Activated gamma-delta T cell treated with Interleukin-2 at 50 U/mL for 16 hours (primary cell): ENCODE data around the gene AGPAT1.
"Not testable (repeated sequence)": the region's sequence is repeated elsewhere in the genome, so short reads cannot be mapped to it uniquely, and the experiment has no call there.

ENCODE experiments used
- DNase-seq: peaks from one replicate; pipeline ENCODE4 v3.0.0-alpha.2; 2020

The AGPAT1 gene

GRCh38 chr6:32198345-32198696 lies 22.4 kb upstream of the AGPAT1 start:
- no peak for DNase-seq

DNA sequence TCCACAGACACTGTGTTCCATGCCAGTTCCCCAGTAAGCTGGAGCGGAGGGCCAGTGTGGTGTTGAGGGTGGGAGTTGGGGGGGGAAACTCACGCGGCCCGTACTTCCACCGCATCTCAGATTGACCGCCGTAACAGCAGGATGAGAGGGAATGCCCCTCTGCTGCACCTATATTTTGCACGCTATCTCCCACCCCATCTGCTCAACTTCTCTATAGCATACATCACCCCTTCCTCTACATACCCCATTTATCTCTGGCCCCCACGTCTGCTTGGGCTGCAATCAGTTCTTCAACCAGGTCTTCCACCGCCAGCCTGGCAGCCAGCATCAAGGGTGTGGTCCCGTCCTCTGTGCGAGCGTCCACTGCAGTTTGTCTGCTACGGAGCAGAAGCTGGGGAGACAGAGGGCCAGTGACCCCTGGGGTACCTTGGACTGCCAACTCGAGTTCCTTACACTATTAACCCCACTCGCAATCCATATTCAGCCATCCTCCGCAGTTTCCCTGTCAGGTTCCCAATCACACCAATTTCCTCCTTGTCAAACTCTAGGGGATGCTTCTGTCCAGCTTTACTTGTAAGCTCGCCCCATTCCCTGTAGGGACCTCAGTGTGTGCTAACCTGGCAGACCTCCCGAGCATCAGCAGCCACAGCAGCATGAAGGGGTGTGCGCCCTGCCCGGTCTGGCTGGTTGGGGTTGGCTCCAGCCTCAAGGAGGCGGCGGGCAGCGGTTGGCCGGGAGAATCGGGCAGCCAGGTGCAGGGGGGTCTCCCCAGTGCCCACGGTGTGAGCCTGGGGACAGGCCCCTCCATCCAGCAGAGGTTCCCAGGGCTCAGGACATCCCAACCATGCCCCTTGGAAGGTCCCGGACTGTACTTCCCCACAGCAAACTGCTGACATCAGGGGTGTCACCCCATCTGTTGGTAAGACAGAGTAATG lies 21.1 kb upstream of the AGPAT1 start:
- DNase-seq, result no peak

DNA sequence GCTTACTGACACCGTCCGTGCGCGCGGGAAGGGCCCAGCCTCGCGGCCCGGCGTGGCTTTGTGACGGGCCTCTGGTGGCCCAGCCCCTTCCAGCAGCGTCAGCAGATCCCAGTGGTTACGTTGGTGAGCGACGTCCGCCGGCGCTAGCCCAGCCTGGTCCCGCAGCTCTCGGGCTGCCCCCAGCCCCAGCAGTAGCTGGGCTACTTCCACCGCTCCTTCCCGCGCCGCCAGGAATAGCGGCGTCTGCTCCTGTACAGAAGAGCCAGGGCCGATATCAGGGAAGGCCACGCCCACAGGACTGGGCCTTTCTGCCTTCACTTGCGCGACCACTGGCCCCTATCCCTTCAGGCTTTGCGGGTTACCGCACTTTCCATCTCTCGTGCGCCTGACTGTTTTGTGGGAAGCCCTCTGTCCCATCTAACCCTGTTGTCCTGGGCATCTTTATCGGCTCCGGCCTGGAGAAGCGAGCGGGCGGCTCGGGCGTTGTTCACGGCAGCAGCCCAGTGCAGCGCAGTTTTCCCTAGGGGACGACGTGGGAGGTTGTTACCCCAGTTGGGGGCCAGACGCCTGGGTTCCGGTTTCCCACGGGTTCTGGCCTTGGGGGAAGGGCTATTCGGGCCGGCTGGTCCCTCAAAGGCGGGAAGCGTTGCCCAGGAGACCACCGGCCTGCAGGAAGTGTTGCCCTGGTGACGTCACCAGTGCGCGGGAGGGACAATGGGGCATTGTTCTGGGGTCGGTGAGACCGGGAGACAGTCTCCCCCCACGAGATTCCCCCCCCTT lies 20.2 kb upstream of the AGPAT1 start:
- peak; percentile 55 for DNase-seq

GRCh38 chr6:32195652-32195901 lies 19.7 kb upstream of the AGPAT1 start:
- peak; percentile 100 for DNase-seq

- DNase-seq, result no peak
Observed at GRCh38 chr6:32194825-32195651, 19.2 kb upstream of the AGPAT1 start.

DNA sequence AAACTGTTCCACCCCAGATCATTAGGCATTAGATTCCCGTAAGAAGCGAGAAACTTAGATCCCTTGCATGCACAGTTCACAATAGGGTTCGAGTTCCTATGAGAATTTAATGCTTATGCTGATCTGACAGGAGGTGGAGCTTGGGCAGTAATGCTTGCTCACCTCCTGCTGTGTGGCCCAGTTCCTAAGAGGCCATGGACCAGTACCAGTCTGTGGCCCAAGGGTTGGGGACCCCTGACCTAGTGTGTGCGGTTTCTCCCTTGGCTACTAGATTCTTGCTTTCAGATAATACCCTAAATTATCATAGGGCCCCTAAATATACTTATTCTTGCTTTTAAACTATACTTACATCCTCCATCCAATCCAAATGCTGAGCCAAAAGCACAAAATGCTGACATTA lies 18.5 kb upstream of the AGPAT1 start:
- DNase-seq, result no peak

- DNase-seq, result not testable (repeated sequence)
Observed at GRCh38 chr6:32193096-32193495, 17.2 kb upstream of the AGPAT1 start.

DNA sequence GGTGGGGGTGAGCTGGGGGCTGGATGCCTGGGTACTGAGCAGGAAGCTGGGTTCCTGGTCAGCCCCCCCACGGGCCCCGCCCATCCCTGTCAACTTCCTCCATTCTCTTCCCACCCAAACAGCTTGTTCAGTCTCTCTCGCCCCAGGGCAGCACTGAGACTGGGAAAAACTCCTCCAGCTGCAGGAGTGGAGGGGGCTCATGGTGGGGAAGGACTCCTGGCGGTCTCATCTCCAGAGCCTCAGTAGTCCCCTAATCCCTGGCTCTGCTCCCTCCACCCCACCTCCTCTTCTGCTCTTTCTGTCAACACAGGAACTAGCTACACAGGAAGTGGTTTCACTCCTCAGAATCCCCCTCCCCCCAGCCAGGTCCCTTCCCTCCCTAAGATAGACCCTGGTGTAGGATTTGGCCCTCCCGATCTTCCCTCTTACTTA lies 16.7 kb upstream of the AGPAT1 start, which contains the start of gene GPSM3:
GPSM3 (minus strand) TSS at position 36 of the 432 bp plus-strand sequence. CDS start 130 bp downstream, outside the sequence.
- DNase-seq, result peak; percentile 63

DNA sequence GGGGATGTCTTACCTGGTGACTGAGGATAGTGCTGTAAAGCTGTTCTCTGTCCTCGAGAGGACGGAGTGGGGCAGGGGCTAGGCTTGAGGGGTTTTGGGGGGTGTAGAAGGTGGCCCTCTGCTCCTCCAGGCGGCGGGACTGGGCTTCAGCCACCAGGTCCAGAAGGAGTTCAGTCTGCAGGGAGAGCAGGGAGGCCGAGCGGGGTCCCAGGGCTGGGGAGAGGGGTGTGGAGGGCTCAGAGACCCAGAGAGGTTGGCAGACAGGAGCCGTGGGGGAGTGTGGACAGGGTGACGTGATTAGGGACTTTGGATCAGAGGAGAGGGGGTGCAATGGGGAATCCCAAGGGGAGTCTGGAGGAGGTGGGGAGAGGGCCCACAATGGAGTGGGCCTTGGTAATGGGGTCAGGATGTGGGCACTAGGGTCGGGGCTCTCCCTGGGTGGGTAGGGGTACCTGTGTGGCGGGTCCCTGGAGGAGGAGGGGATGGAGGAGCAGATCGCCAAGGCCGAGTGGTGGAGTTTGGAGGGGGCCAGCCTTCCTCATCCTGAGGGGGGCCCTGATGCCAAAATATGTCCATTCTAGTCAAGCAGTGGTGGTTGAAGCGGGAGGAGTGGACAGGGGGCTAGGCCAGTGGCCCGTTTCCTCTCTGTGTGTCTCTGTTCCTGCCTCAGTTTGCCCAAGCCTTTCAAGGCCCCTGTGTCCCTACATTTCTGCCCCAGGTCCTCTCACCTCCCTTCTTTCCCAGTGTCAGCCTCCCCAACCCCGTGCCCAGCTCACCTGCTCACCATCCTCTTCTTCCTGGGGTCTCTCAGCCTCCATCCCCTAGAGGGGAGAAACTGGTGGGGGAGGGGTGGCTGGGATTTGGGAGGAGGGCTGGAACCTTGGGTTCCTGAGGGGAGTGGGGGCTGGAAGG lies 16.1 kb upstream of the AGPAT1 start:
- no peak for DNase-seq

DNA sequence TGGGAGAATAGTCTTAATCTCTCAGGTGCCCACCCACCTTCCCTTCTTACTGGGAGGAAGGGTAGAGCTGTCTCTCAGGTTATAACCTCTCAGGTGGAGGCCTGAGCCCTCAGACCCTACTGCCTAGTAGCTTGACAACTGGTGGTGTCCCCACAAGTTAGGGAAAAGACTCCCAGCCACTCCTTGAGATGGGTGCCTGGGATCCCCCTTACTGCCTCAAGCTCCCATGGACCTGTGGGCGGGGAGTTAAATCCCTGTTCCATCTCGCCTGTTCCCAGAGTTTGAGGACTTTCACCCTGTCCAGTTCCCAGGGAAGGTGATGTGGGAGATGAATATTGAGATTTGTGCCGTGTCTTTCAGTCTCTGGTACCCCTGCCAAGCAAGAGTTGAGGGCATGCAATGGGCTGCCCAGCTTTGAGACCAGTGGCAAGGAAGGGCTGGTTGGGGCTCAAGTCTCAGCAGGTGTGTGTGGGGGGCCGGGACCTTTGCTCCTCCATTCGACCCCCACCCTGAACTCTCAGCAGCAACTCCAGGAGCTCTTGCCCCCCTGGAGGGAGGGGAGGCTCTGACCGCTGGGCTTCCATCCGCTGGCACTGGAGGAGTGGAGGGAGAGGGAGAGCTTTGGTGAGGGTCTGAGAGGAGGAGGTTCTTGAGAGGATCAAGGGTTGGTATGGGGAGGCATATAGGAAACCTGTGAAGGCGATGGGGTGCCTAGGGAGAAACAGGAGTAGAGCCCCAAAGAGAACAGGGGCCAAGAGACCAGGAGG lies 15.2 kb upstream of the AGPAT1 start:
- no peak for DNase-seq

DNA sequence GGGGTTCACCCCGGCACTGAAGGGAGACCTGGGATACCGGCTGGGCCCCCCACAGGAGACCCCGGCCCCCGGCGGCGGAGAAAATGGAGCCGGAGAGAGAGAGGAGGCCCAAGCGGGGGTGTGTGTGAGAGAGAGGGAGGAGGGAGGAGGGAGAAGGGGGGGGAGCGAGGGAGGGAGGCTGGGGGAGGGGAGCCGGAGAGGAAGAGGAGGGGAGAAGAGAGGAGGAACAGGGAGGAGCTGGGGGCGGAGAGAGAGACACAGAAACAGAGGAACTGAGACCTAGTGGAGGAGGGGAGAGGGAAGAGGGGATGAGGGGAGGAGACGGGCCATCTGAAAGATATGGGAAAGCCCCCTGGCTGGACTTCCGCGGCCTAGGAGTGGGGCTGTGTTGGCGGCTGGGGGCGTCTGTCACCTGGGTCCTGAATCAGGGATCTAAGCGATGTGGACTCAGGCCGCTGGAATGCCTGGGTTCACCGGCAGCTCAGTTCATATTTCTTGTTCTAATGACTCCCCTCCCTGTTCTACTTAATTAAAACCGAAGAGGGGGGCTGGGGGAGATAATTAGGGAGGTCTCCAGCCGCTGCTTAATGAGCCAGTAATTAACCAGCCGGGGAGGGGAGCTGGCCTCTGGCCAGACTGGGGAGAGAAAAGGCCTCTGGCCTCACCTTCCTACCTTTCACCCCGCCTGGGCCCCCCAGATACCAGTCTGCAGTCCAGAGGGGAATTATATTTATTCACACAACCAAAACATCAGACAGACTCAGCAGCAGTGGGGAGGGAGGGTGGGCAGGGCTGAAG lies 14.4 kb upstream of the AGPAT1 start, which contains the start of gene PBX2:
PBX2 (minus strand) TSS at position 149 of the 798 bp plus-strand sequence. CDS start 287 bp downstream, outside the sequence.
- DNase-seq, result peak; percentile 79

DNA sequence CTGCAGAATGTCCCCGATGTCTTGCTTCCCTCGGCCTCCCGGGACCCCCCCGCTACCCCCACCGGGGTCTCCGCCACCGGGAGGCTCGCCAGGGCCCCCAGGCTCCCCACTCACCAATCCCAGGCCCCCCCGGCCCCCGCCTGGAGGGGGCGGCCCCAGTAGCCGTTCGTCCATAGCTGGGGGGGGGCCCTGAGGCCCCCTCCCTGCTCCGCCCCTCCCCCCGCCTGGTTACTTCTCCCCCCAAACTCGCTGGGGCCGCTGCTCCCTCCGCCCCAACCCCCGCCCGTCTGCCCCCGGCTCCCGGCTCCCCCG lies 13.8 kb upstream of the AGPAT1 start:
- DNase-seq, result no peak

GRCh38 chr6:32189069-32189741 lies 13.3 kb upstream of the AGPAT1 start:
- no peak for DNase-seq

DNA sequence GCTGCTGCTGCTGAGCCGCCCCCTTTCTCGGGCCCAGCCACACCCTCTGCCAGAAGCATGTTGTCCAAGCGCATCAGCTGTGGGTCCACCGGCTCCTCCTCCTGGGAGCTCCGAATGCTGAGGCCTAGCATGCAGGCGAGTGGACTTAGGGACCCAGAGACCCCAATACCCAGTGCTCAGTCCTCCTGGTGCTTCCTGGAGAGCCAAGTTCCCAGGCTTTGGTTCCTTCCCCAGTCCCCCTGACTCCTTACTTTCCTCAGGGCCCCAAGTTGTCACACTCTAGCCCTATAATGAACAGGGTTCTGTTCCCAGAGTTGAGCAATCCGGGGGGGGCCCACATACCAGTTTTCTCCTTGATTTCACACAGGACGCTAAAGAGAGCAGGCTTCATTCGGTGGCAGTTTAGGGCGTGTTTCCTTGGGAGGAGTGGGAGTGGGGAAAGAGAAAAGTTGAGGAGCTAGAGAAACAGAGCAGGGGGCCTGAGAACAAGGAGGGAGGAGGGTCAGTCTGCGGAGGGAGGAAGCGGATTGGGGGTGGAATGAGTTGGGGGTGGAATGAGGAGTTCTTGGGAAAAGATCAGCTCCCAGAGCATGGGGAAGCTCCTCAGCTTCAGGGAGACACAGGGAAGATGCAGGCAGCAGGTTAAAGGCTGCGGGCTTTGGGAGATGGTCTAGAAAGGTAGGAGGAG lies 12.6 kb upstream of the AGPAT1 start:
- DNase-seq, result no peak

GRCh38 chr6:32187725-32188380 lies 12.0 kb upstream of the AGPAT1 start:
- DNase-seq, result not testable (repeated sequence)

GRCh38 chr6:32187009-32187709 lies 11.3 kb upstream of the AGPAT1 start:
- no peak for DNase-seq

DNA sequence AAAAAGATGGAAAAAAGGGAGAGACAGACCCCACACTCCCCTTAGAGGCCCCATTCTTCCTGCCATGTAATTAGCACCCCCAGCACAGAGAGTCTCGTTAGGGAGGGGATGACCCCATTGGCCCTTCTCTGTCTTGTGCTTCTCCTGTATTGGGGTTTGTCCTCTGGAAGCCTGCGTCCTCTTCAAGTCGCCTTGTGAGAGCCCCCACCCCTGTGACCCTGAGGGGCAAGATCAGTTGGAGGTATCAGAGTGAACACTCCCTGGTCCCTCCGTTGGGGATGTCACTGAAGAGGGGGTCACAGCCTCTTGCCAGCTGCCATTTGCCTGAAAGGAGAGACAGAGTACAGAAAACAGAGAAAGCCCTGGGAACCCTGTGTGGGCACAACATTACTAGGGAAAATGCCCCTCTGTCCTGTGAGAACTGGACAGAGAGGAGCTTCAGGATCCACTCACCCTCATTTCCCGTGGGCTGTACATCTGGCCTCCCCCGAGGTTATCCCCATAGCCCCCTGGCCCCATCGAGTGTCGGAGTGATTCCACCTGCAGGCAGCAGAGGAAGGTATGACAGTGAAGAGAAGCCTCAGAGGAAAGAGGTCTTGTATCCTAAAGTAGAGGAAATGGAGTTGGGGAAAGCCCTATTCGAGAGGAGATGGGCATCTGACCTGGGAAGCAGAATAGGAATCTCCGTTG lies 10.4 kb upstream of the AGPAT1 start:
- not testable (repeated sequence) for DNase-seq
